PC-3 (cell line): ENCODE results near the gene ALG5. TPM values are rescaled to one million over a fixed set of nuclear protein-coding genes. Genes with fewer than 3 reads are reported as not detected.

Source experiments
- ATAC-seq: fragments of 200-7000 bp; cut with Tn5 transposase; 2 replicates; pipeline ENCODE4 v1.9.1; 2020; ENCODE audit warnings: mild to moderate bottlenecking, moderate library complexity
- BruUV-seq: library from RNA; stranded (reverse); fragments of 400-500 nt; replicated peaks from 2 replicates; lab custom pipeline; 2021; lab: Mats Ljungman, UMichigan
- CTCF ChIA-PET: fragments of 300-600 bp; sonication (Branson Sonifier 250); formaldehyde crosslinking; loops from one replicate; lab custom pipeline; 2022; ENCODE audit warnings: antibody characterized with exemption; lab: Charles Lee
- POLR2A ChIA-PET: fragments of 300-600 bp; sonication (Branson Sonifier 250); formaldehyde crosslinking; loops from one replicate; lab custom pipeline; 2022; ENCODE audit warnings: antibody characterized with exemption; ENCODE audit not compliant: unreplicated experiment; lab: Charles Lee
- DNase-seq: peaks from one replicate; pipeline ENCODE4 v3.0.0-alpha.2; 2015
- H2AFZ ChIP-seq: fragments of 300-600 bp; sonication (generic); 2 replicates; pipeline ENCODE4 v1.6.0; 2016; ENCODE audit warnings: antibody characterized with exemption, low read length
- H3F3A ChIP-seq: fragments of 300-600 bp; sonication (generic); one replicate; pipeline ENCODE4 v1.6.0; 2017; ENCODE audit warnings: antibody characterized with exemption, low read length, control low read depth, mild to moderate bottlenecking; ENCODE audit not compliant: unreplicated experiment
- H3K27ac ChIP-seq: fragments of 300-600 bp; sonication (generic); 2 replicates; pipeline ENCODE4 v1.5.1; 2016; ENCODE audit warnings: mild to moderate bottlenecking, low read length
- H3K27me3 ChIP-seq: fragments of 300-600 bp; sonication (generic); 2 replicates; pipeline ENCODE4 v1.6.1; 2016; ENCODE audit warnings: low read length, mixed read lengths
- H3K36me3 ChIP-seq: fragments of 300-600 bp; sonication (generic); 2 replicates; pipeline ENCODE4 v1.6.1; 2016; ENCODE audit warnings: low read depth, mixed run types, low read length, mixed read lengths
- H3K4me1 ChIP-seq: fragments of 300-600 bp; sonication (generic); 2 replicates; pipeline ENCODE4 v1.5.1; 2016; ENCODE audit warnings: low read length; ENCODE audit not compliant: insufficient read depth
- H3K4me2 ChIP-seq: fragments of 300-600 bp; sonication (generic); 2 replicates; pipeline ENCODE4 v1.6.0; 2016; ENCODE audit warnings: low read length
- H3K4me3 ChIP-seq: fragments of 300-600 bp; sonication (generic); 2 replicates; pipeline ENCODE4 v1.5.1; 2016; ENCODE audit warnings: mild to moderate bottlenecking, low read length, mixed read lengths
- H3K79me2 ChIP-seq: fragments of 300-600 bp; sonication (generic); 2 replicates; pipeline ENCODE4 v1.6.1; 2017; ENCODE audit warnings: low read length, mixed read lengths
- H3K9ac ChIP-seq: fragments of 300-600 bp; sonication (generic); 2 replicates; pipeline ENCODE4 v1.6.0; 2016; ENCODE audit warnings: mild to moderate bottlenecking, low read length
- H3K9me2 ChIP-seq: fragments of 300-600 bp; sonication (generic); replicated peaks from 2 replicates; pipeline ENCODE4 v1.6.1; 2016; ENCODE audit warnings: mixed run types, low read length, mixed read lengths
- H3K9me3 ChIP-seq: fragments of 300-600 bp; sonication (generic); 2 replicates; pipeline ENCODE4 v1.6.1; 2016; ENCODE audit warnings: low read length, mixed read lengths
- H4K20me1 ChIP-seq: fragments of 300-600 bp; sonication (generic); 2 replicates; pipeline ENCODE4 v1.6.1; 2016; ENCODE audit warnings: low read length, mixed read lengths
- CTCF ChIP-seq: fragments of 300-600 bp; sonication (generic); conservative IDR thresholded peaks from 2 replicates; pipeline ENCODE4 v1.5.1; 2017; ENCODE audit warnings: antibody characterized with exemption, low read depth, mild to moderate bottlenecking, low read length
- EZH2 ChIP-seq: fragments of 300-600 bp; sonication (generic); IDR thresholded peaks from one replicate; pipeline ENCODE4 v1.6.1; 2017; ENCODE audit warnings: antibody characterized with exemption, mild to moderate bottlenecking, low read length; ENCODE audit not compliant: unreplicated experiment
- EZH2phosphoT487 ChIP-seq: fragments of 300-600 bp; sonication (generic); IDR thresholded peaks from 2 replicates; pipeline ENCODE4 v1.6.1; 2018; ENCODE audit warnings: mild to moderate bottlenecking, antibody characterized with exemption, low read length, borderline replicate concordance
- intact Hi-C: fragments of 100-400 bp; cut with micrococcal nuclease; formaldehyde crosslinking; loops from 2 replicates; pipeline ENCODE4 v1.9.0; 2023
- total RNA-seq: library from RNA; depleted of rRNA; stranded (reverse); fragments of >200 nt; gene quantifications from 2 replicates; pipeline ENCODE4 v1.2.3, GENCODE V29; 2014

ALG5 gene
- total RNA-seq, 1 experiment from 2014 or later: 19.7 TPM

- ATAC-seq (no peak), DNase-seq (no peak)
- ChIA-PET POLR2A (no interaction called here), CTCF (no interaction called here)
- Histone ChIP-seq H3F3A (no peaks in the 10 kb centered on the region), H3K9me3 (no peaks in the 10 kb centered on the region), H3K27me3 (no peaks in the 10 kb centered on the region), H3K4me2 (peak overlapping the region; percentile 93), H3K79me2 (peaks cover 58% of the 10 kb centered on the region), H3K27ac (no peak overlapping the region), H2AFZ (peak overlapping the region; percentile 80), H3K36me3 (peaks cover 8% of the 10 kb centered on the region; the same call in 1 of the 2 replicates), H3K9me2 (no peaks in the 10 kb centered on the region), H3K4me1 (peaks cover 12% of the 10 kb centered on the region), H3K9ac (peak overlapping the region; percentile 96), H3K4me3 (peak overlapping the region; percentile 96), H4K20me1 (peaks cover 4% of the 10 kb centered on the region; the same call in 1 of the 2 replicates)
- no TSS peak for BruUV-seq
- TF ChIP-seq EZH2phosphoT487: no peak
- TF ChIP-seq CTCF: no peak
- no peak for TF ChIP-seq EZH2
- intact Hi-C loops: no loop called here
These were observed 507 bp downstream of the ALG5 start for GRCh38 chr13:36998624-36999041.

- no peak for DNase-seq
- POLR2A ChIA-PET: no interaction called here
- Histone ChIP-seq H3K36me3 (peaks cover 10% of the 10 kb centered on the region; the same call in 1 of the 2 replicates), H3K27ac (no peak overlapping the region), H3F3A (no peaks in the 10 kb centered on the region), H4K20me1 (peaks cover 4% of the 10 kb centered on the region; the same call in 1 of the 2 replicates), H3K9ac (peak overlapping the region; percentile 96), H3K4me2 (peak overlapping the region; percentile 93), H3K9me2 (no peaks in the 10 kb centered on the region), H3K79me2 (peaks cover 58% of the 10 kb centered on the region), H3K9me3 (no peaks in the 10 kb centered on the region), H3K4me3 (peak overlapping the region; percentile 96), H2AFZ (0 out of 2 replicates have a peak overlapping the region, but pooled peaks have one; percentile 80), H3K4me1 (peaks cover 12% of the 10 kb centered on the region), H3K27me3 (no peaks in the 10 kb centered on the region)
- TF ChIP-seq CTCF: no peak
- TF ChIP-seq EZH2phosphoT487: no peak
- TF ChIP-seq EZH2: no peak
- CTCF ChIA-PET: no interaction called here
- ATAC-seq: no peak
- intact Hi-C loops: no loop called here
- BruUV-seq: no TSS peak
These were observed 1.3 kb downstream of the ALG5 start for GRCh38 chr13:36997716-36998427.

- ChIA-PET CTCF (no interaction called here), POLR2A (no interaction called here)
- Histone ChIP-seq H3K27me3 (no peaks in the 10 kb centered on the region), H3K79me2 (peaks cover 24% of the 10 kb centered on the region), H3K27ac (no peak overlapping the region), H3K4me2 (no peak overlapping the region), H3K4me3 (no peak overlapping the region), H3K4me1 (peaks cover under 1% of the 10 kb centered on the region; the same call in 1 of the 2 replicates), H3F3A (no peaks in the 10 kb centered on the region), H2AFZ (no peak overlapping the region), H3K9me2 (no peaks in the 10 kb centered on the region), H3K9me3 (no peaks in the 10 kb centered on the region), H3K36me3 (peaks cover 21% of the 10 kb centered on the region), H3K9ac (no peak overlapping the region), H4K20me1 (peaks cover 4% of the 10 kb centered on the region; the same call in 1 of the 2 replicates)
- TF ChIP-seq EZH2: no peak
- TF ChIP-seq EZH2phosphoT487: no peak
- no peak for TF ChIP-seq CTCF
- DNase-seq (no peak), ATAC-seq (no peak)
- no TSS peak for BruUV-seq
- intact Hi-C loops: no loop called here
These were observed 6.8 kb downstream of the ALG5 start for GRCh38 chr13:36992362-36992761.
